ENCODE measurements around the gene NKRF. TPM values are rescaled to one million over a fixed set of nuclear protein-coding genes. Genes with fewer than 3 reads are reported as not detected.

Gene NKRF
- total and polyA plus RNA-seq, 9 of the 15 experiments (the other 6 are each of a cell fraction or from before 2014, with no cell fraction given) = 8.9 to 31.9 (median 19.0) TPM

DNA sequence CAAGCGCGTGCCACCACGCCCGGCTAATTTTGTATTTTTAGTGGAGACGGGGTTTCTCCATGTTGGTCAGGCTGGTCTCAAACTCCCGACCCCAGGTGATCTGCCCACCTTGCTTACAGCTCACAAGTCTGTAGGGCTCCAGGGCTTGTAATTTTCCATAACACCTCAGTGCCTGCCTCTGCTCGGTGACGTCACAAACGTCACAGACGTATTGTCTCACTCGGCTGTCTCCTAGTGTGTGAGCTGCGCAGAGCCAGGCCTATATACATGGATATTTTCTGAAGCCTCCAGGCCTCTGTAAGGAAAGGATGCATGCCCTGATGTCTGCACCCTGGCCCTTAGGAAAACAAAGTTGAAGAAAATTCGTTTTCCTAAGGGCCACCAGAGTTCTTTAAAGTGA, 8.6 kb upstream of the NKRF start:
- H3K27ac ChIP-seq (ENCODE audit: extremely low read depth, low read depth, low read length) = no peak overlapping the region
- no peaks in the 10 kb centered on the region for H3K4me1 ChIP-seq (replicated peaks in 1 of 2; ENCODE audit: control insufficient read depth in 2 of 2, insufficient read depth in 2 of 2, low read length in 2 of 2)
- H3K79me2 ChIP-seq (ENCODE audit: control insufficient read depth, insufficient read depth, low read length) = no peaks in the 10 kb centered on the region
- DNase-seq (ENCODE audit: extremely low read depth in 1 of 4, low spot score in 3 of 4) (peak in 2 of 4 experiments; percentile 14 to 37), FAIRE-seq (no peak), ATAC-seq (peak; percentile 51)
- no peaks in the 10 kb centered on the region for H3K9me1 ChIP-seq (ENCODE audit: control insufficient read depth, insufficient read depth, low read length)
- no peak overlapping the region for H2AFZ ChIP-seq (ENCODE audit: low read depth, low read length)
- no peaks in the 10 kb centered on the region for H3K36me3 ChIP-seq (ENCODE audit: control insufficient read depth, insufficient read depth, low read length)
- intact Hi-C loops (cut with micrococcal nuclease) = no loop called here
- in situ Hi-C loops (cut with MboI) = loop anchor here (5.0 kb wide), 1 partner anchor 118 kb away; no protein-coding TSS in a partner anchor
- no peaks in the 10 kb centered on the region for H3K9me3 ChIP-seq (replicated peaks; ENCODE audit: control insufficient read depth, insufficient read depth, low read depth, low read length)
- no peak for TF ChIP-seq SIN3B (IDR thresholded peaks at IDR 0.05; ENCODE audit: low read depth)
- TF ChIP-seq ZFP30 (CRISPR knock-in tag; IDR thresholded peaks at IDR 0.05; ENCODE audit: borderline replicate concordance) = no peak
- TF ChIP-seq CREM (IDR thresholded peaks at IDR 0.05; ENCODE audit: low read depth) = peak; percentile 67
- TF ChIP-seq ATF7 (IDR thresholded peaks at IDR 0.05) = peak; percentile 25; the same call in 1 of the 2 replicates
- TF ChIP-seq ATF1 (CRISPR knock-in tag; IDR thresholded peaks at IDR 0.05) = no peak
- peak; percentile 83 for TF ChIP-seq ATF1 (tag; IDR thresholded peaks at IDR 0.05)
- 0 out of 2 replicates have a peak, but pooled peaks have one; percentile 21 for TF ChIP-seq KHSRP (IDR thresholded peaks at IDR 0.05)
- 0 out of 2 replicates have a peak, but pooled peaks have one; percentile 21 for TF ChIP-seq CREB1 (IDR thresholded peaks at IDR 0.05)
- no peak for TF ChIP-seq CREB1 (CRISPR knock-in tag; IDR thresholded peaks at IDR 0.05)
- TF ChIP-seq, protein P1, sequence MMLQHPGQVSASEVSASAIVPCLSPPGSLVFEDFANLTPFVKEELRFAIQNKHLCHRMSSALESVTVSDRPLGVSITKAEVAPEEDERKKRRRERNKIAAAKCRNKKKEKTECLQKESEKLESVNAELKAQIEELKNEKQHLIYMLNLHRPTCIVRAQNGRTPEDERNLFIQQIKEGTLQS (IDR thresholded peaks at IDR 0.05) = peak; percentile 41; the same call in 1 of the 2 replicates
- TF ChIP-seq, protein P1 (CRISPR knock-in tag; conservative IDR thresholded peaks at IDR 0.05) = no peak
- no peak for TF ChIP-seq ELF1 (tag; IDR thresholded peaks at IDR 0.05)
- 0 out of 4 replicates have a peak, but pooled peaks of 1 of the 2 experiments have one; percentile 14 for TF ChIP-seq NRF1 (conservative IDR thresholded peaks at IDR 0.05 in 1 of 2, IDR thresholded peaks at IDR 0.05 in 1 of 2)
- H3K4me2 ChIP-seq (ENCODE audit: insufficient read depth, low read length) = no peak overlapping the region
- ChIA-PET POLR2A (interaction anchor here (1.1 to 1.6 kb wide), 2 partner anchors 9 to 76 kb away, joined by 3 to 4 read pairs; partner anchors contain the start of gene NKRF), CTCF (ENCODE audit: low intra/inter-chr PET ratio) (no interaction called here)
- H3K27me3 ChIP-seq (ENCODE audit: control insufficient read depth in 2 of 2, insufficient read depth in 2 of 2, low read length in 2 of 2) = no peaks in the 10 kb centered on the region
- WGBS (ENCODE audit: insufficient coverage, low coverage, missing lambda C conversion rate) = 62% methylated on average over 7 of the region's 13 CpGs
- no peak overlapping the region for H3K4me3 ChIP-seq
- BruUV-seq (replicated peaks) = no TSS peak
- no peaks in the 10 kb centered on the region for H4K20me1 ChIP-seq (replicated peaks; ENCODE audit: control insufficient read depth, insufficient read depth, low read length)
- no peak overlapping the region; a peak in 1 of 4 replicates for H3K9ac ChIP-seq (ENCODE audit: insufficient read depth in 1 of 2, low read depth in 2 of 2, low read length in 2 of 2)
